Colon (tissue), 2 donors: ENCODE data around the gene KRT17.

ENCODE experiments used
- FAIRE-seq: peaks from 2 replicates; lab custom pipeline; 2012; peaks lifted over from hg19 to GRCh38; lab: Jason Lieb, UNC
- donor health status: control.
- donor health status: control.

Gene KRT17

GRCh38 chr17:41624208-41625101, at the start of gene KRT17:
Gene KRT17, minus strand, starts transcription at chr17:41624575. Its CDS starts 66 bp downstream, at chr17:41624509.
- FAIRE-seq: no peak

- FAIRE-seq: no peak
Observed at GRCh38 chr17:41672153-41672552, 47.8 kb upstream of the KRT17 start.

- no peak for FAIRE-seq
Observed at GRCh38 chr17:41667280-41668041, 43.1 kb upstream of the KRT17 start.

GRCh38 chr17:41666708-41667279, 42.4 kb upstream of the KRT17 start:
- FAIRE-seq: no peak

GRCh38 chr17:41666237-41666641, 41.9 kb upstream of the KRT17 start:
- FAIRE-seq: no peak

- no peak for FAIRE-seq
Observed at GRCh38 chr17:41665566-41666236, 41.3 kb upstream of the KRT17 start.

- no peak for FAIRE-seq
Observed at GRCh38 chr17:41664587-41665565, 40.5 kb upstream of the KRT17 start.

GRCh38 chr17:41664172-41664457, 39.7 kb upstream of the KRT17 start:
- no peak for FAIRE-seq

- no peak for FAIRE-seq
Observed at GRCh38 chr17:41663451-41664171, 39.2 kb upstream of the KRT17 start.

- FAIRE-seq: no peak
Observed at GRCh38 chr17:41660221-41660711, 35.9 kb upstream of the KRT17 start.

- FAIRE-seq: no peak
Observed at GRCh38 chr17:41659427-41660212, 35.2 kb upstream of the KRT17 start.

- FAIRE-seq: no peak
Observed at GRCh38 chr17:41658846-41659245, 34.5 kb upstream of the KRT17 start.

- no peak for FAIRE-seq
Observed at GRCh38 chr17:41657936-41658335, 33.6 kb upstream of the KRT17 start.

- no peak for FAIRE-seq
Observed at GRCh38 chr17:41657176-41657754, 32.9 kb upstream of the KRT17 start.

GRCh38 chr17:41656249-41657023, 32.1 kb upstream of the KRT17 start:
- no peak for FAIRE-seq

- FAIRE-seq: peak; percentile 18
Observed at GRCh38 chr17:41655611-41656111, 31.3 kb upstream of the KRT17 start.

GRCh38 chr17:41654678-41655607, 30.6 kb upstream of the KRT17 start:
- no peak for FAIRE-seq
